ENCODE measurements around the gene SCYL1.

The SCYL1 gene

GRCh38 chr11:65548395-65548794 is 23.5 kb downstream of the SCYL1 start:
- Histone ChIP-seq H3K36me3 (ENCODE audit: insufficient read depth, low read length) (no peaks in the 10 kb centered on the region), H3K9me3 (ENCODE audit: insufficient read depth, low read length, severe bottlenecking) (no peaks in the 10 kb centered on the region), H2AFZ (ENCODE audit: low read depth, low read length) (no peak overlapping the region), H3K79me2 (ENCODE audit: insufficient read depth, low read length) (no peaks in the 10 kb centered on the region), H3K4me3 (ENCODE audit: low read depth in 1 of 2, low read length in 2 of 2) (no peak overlapping the region), H4K20me1 (ENCODE audit: insufficient read depth, low read length) (peaks cover 9% of the 10 kb centered on the region), H3K9ac (ENCODE audit: low read depth, low read length) (no peak overlapping the region), H3K4me2 (ENCODE audit: insufficient read depth, low read length) (peak overlapping the region; percentile 67; the same call in 1 of the 2 replicates), H3K27ac (ENCODE audit: low read length) (no peak overlapping the region), H3K27me3 (ENCODE audit: insufficient read depth, low read length, poor library complexity) (no peaks in the 10 kb centered on the region), H3K4me1 (ENCODE audit: insufficient read depth, low read length) (peaks cover 55% of the 10 kb centered on the region)
- TF ChIP-seq EZH2 (IDR thresholded peaks at IDR 0.05; ENCODE audit: borderline replicate concordance, low read depth, low read length, severe bottlenecking) = no peak
- no peak for TF ChIP-seq CTCF (IDR thresholded peaks at IDR 0.05; ENCODE audit: borderline replicate concordance, extremely low read depth, low read length, poor library complexity, severe bottlenecking)
- ATAC-seq (ENCODE audit: insufficient read depth, low read depth) (no peak), DNase-seq (no peak)

- no peak for DNase-seq
- H3K79me2 ChIP-seq (ENCODE audit: insufficient read depth, low read length) = no peaks in the 10 kb centered on the region
- H3K36me3 ChIP-seq (ENCODE audit: insufficient read depth, low read length) = no peaks in the 10 kb centered on the region
- ATAC-seq (ENCODE audit: insufficient read depth, low read depth) = no peak
- H3K4me3 ChIP-seq (ENCODE audit: low read depth in 1 of 2, low read length in 2 of 2) = no peak overlapping the region
- peaks cover 62% of the 10 kb centered on the region for H3K4me1 ChIP-seq (ENCODE audit: insufficient read depth, low read length)
- no peak overlapping the region for H3K4me2 ChIP-seq (ENCODE audit: insufficient read depth, low read length)
- H3K27me3 ChIP-seq (ENCODE audit: insufficient read depth, low read length, poor library complexity) = no peaks in the 10 kb centered on the region
- H3K27ac ChIP-seq (ENCODE audit: low read length) = no peak overlapping the region
- no peak overlapping the region for H3K9ac ChIP-seq (ENCODE audit: low read depth, low read length)
- no peak overlapping the region for H2AFZ ChIP-seq (ENCODE audit: low read depth, low read length)
- TF ChIP-seq CTCF (IDR thresholded peaks at IDR 0.05; ENCODE audit: borderline replicate concordance, extremely low read depth, low read length, poor library complexity, severe bottlenecking) (no peak), EZH2 (IDR thresholded peaks at IDR 0.05; ENCODE audit: borderline replicate concordance, low read depth, low read length, severe bottlenecking) (no peak)
- no peaks in the 10 kb centered on the region for H3K9me3 ChIP-seq (ENCODE audit: insufficient read depth, low read length, severe bottlenecking)
- peaks cover 9% of the 10 kb centered on the region for H4K20me1 ChIP-seq (ENCODE audit: insufficient read depth, low read length)
These were observed 24.2 kb downstream of the SCYL1 start for GRCh38 chr11:65549096-65549495.

GRCh38 chr11:65551572-65552387 is 26.9 kb downstream of the SCYL1 start:
- TF ChIP-seq EZH2 (IDR thresholded peaks at IDR 0.05; ENCODE audit: borderline replicate concordance, low read depth, low read length, severe bottlenecking) (no peak), CTCF (IDR thresholded peaks at IDR 0.05; ENCODE audit: borderline replicate concordance, extremely low read depth, low read length, poor library complexity, severe bottlenecking) (peak; percentile 93)
- Histone ChIP-seq H4K20me1 (ENCODE audit: insufficient read depth, low read length) (peaks cover 6% of the 10 kb centered on the region), H3K36me3 (ENCODE audit: insufficient read depth, low read length) (no peaks in the 10 kb centered on the region), H3K27me3 (ENCODE audit: insufficient read depth, low read length, poor library complexity) (no peaks in the 10 kb centered on the region), H3K79me2 (ENCODE audit: insufficient read depth, low read length) (no peaks in the 10 kb centered on the region), H3K4me3 (ENCODE audit: low read depth in 1 of 2, low read length in 2 of 2) (no peak overlapping the region; a peak in 1 of 4 replicates), H3K4me2 (ENCODE audit: insufficient read depth, low read length) (peak overlapping the region; percentile 7), H3K27ac (ENCODE audit: low read length) (peak overlapping the region; percentile 64), H3K4me1 (ENCODE audit: insufficient read depth, low read length) (peaks cover 63% of the 10 kb centered on the region), H3K9ac (ENCODE audit: low read depth, low read length) (peak overlapping the region; percentile 6; the same call in 1 of the 2 replicates), H2AFZ (ENCODE audit: low read depth, low read length) (no peak overlapping the region), H3K9me3 (ENCODE audit: insufficient read depth, low read length, severe bottlenecking) (no peaks in the 10 kb centered on the region)
- ATAC-seq (ENCODE audit: insufficient read depth, low read depth) = peak; percentile 48
- DNase-seq = peak; percentile 85
